HepG2 (cell line): ENCODE data around the gene MLLT10. TPM values are rescaled to one million over a fixed set of nuclear protein-coding genes. Genes with fewer than 3 reads are reported as not detected.

Source experiments
- FOXA3 ChIP-seq: IDR thresholded peaks from 2 replicates; pipeline ENCODE4 v1.6.1; 2016; ENCODE audit warnings: missing genetic modification reagents, missing compliant biosample characterization
- GATAD2A ChIP-seq: IDR thresholded peaks from 2 replicates; pipeline ENCODE4 v1.6.1; 2016
- HNRNPK ChIP-seq: fragments of 200-400 bp; formaldehyde crosslinking; IDR thresholded peaks from 2 replicates; pipeline ENCODE4 v1.6.1; 2018; ENCODE audit warnings: low read length, low read depth, moderate library complexity, mild to moderate bottlenecking; ENCODE audit not compliant: poor library complexity, severe bottlenecking
- KDM6A ChIP-seq: IDR thresholded peaks from 2 replicates; pipeline ENCODE4 v1.6.1; 2016; ENCODE audit warnings: low read depth
- TEAD2 ChIP-seq: sonication (generic); formaldehyde crosslinking; IDR thresholded peaks from 2 replicates; pipeline ENCODE4 v1.9.0; 2021; ENCODE audit warnings: missing genetic modification reagents
- ZNF780A ChIP-seq: sonication (generic); formaldehyde crosslinking; IDR thresholded peaks from 2 replicates; pipeline ENCODE4 v1.8.0; 2022; ENCODE audit warnings: mild to moderate bottlenecking, missing genetic modification reagents, moderate library complexity
- ZNF790 ChIP-seq: sonication (generic); formaldehyde crosslinking; IDR thresholded peaks from 2 replicates; pipeline ENCODE4 v1.8.0; 2022; ENCODE audit warnings: missing genetic modification reagents, mild to moderate bottlenecking, borderline replicate concordance
- ZNF841 ChIP-seq: sonication (generic); formaldehyde crosslinking; IDR thresholded peaks from 2 replicates; pipeline ENCODE4 v1.8.1; 2023; ENCODE audit warnings: missing genetic modification reagents, borderline replicate concordance
- ZSCAN31 ChIP-seq: sonication (generic); formaldehyde crosslinking; IDR thresholded peaks from 2 replicates; pipeline ENCODE4 v1.5.0; 2020; ENCODE audit warnings: low read depth, mild to moderate bottlenecking, missing genetic modification reagents
- polyA plus RNA-seq, 8 experiments: library from polyadenylated mRNA; depleted of rRNA in 3 of 8; stranded (reverse) in 7 of 8; unstranded in 1 of 8; fragments of >200 nt; fragmentation: Illumina TruSeq in 4 of 8; extraction: Trizol in 4 of 8; gene quantifications; 2 replicates each; pipeline versions ENCODE4 v1.2.1 to v1.2.3, GENCODE V29; 2011 to 2016; ENCODE audit warnings: low read depth in 4 of 8, missing spikeins in 1 of 8, mixed read lengths in 1 of 8; ENCODE audit not compliant: insufficient read depth in 1 of 8
- total RNA-seq, 5 experiments: library from RNA; depleted of rRNA; stranded (reverse); fragments of >200 nt; fragmentation: Illumina TruSeq; extraction: Trizol; gene quantifications; 2 replicates each; pipeline ENCODE4 v1.2.3, GENCODE V29; 2016; ENCODE audit warnings: low read depth in 1 of 5
- TF ChIP-seq, protein P1 (sequence below), 2 experiments: sonication (generic) in 1 of 2; formaldehyde crosslinking in 1 of 2; IDR thresholded peaks; 2 replicates each; pipeline versions ENCODE4 v1.4.0 to v1.6.1; 2016 to 2020; ENCODE audit warnings: borderline replicate concordance in 1 of 2, low read depth in 1 of 2, mild to moderate bottlenecking in 1 of 2, missing genetic modification reagents in 1 of 2
- TF ChIP-seq, protein P2 (sequence below): sonication (generic); formaldehyde crosslinking; IDR thresholded peaks from 2 replicates; pipeline ENCODE4 v1.5.0; 2020; ENCODE audit warnings: missing genetic modification reagents
- TF ChIP-seq, protein P3 (sequence below): sonication (generic); formaldehyde crosslinking; IDR thresholded peaks from 2 replicates; pipeline ENCODE4 v1.5.0; 2020; ENCODE audit warnings: missing genetic modification reagents
- TF ChIP-seq, protein P4 (sequence below): sonication (generic); formaldehyde crosslinking; IDR thresholded peaks from 2 replicates; pipeline ENCODE4 v1.4.0; 2020; ENCODE audit warnings: missing genetic modification reagents, borderline replicate concordance
- TF ChIP-seq, protein P5 (sequence below): IDR thresholded peaks from 2 replicates; pipeline ENCODE4 v1.4.0; 2020; ENCODE audit warnings: mild to moderate bottlenecking, missing genetic modification reagents

Gene MLLT10
- total and polyA plus RNA-seq, 2 of the 13 experiments (the other 11 are each of a cell fraction or from before 2014, with no cell fraction given), result 51.3 to 84.1 TPM

DNA sequence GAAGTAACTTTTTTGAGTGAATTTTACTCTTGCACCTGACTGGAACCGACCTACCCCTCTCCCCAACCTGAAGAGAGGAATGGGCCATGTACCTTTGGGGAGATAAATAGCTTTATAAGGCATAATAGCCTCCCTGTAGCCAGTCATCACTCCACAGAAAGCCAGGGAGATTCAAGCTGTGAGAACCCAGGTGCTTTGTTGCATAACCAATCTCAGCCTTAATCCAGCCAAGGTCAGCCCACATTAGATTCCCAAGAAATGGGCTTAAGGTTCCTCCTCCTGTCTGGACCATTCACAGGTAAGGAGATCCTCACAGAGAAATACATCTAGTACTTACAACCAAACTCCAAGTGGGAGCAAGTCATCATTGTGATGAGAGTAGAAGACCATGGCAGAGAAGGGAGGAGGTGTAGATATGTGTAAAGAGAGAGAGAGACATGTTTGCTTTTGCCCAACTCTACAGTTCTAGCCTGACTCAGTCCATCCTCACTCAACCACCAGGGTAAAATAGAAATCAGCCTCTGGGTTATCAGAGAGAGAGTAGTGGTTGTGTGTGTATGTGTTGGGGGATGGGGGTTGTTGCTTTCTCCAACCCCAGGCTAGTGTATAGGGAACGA is 32.2 kb upstream of the MLLT10 start (continued):
- TF ChIP-seq, protein P1, sequence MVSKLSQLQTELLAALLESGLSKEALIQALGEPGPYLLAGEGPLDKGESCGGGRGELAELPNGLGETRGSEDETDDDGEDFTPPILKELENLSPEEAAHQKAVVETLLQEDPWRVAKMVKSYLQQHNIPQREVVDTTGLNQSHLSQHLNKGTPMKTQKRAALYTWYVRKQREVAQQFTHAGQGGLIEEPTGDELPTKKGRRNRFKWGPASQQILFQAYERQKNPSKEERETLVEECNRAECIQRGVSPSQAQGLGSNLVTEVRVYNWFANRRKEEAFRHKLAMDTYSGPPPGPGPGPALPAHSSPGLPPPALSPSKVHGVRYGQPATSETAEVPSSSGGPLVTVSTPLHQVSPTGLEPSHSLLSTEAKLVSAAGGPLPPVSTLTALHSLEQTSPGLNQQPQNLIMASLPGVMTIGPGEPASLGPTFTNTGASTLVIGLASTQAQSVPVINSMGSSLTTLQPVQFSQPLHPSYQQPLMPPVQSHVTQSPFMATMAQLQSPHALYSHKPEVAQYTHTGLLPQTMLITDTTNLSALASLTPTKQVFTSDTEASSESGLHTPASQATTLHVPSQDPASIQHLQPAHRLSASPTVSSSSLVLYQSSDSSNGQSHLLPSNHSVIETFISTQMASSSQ (IDR thresholded peaks at IDR 0.05; ENCODE audit: low read depth), result no peak
- TF ChIP-seq, protein P1 (CRISPR knock-in tag; IDR thresholded peaks at IDR 0.05; ENCODE audit: borderline replicate concordance), result no peak
- TF ChIP-seq ZNF780A (CRISPR knock-in tag), result 0 out of 2 replicates have a peak, but pooled peaks have one; percentile 53
- TF ChIP-seq, protein P2, sequence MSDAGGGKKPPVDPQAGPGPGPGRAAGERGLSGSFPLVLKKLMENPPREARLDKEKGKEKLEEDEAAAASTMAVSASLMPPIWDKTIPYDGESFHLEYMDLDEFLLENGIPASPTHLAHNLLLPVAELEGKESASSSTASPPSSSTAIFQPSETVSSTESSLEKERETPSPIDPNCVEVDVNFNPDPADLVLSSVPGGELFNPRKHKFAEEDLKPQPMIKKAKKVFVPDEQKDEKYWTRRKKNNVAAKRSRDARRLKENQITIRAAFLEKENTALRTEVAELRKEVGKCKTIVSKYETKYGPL (CRISPR knock-in tag), result peak; percentile 89; the same call in 1 of the 2 replicates
- peak; percentile 28; the same call in 1 of the 2 replicates for TF ChIP-seq GATAD2A (CRISPR knock-in tag)
- TF ChIP-seq ZNF841 (CRISPR knock-in tag), result no peak
- TF ChIP-seq HNRNPK, result peak; percentile 33
- TF ChIP-seq TEAD2 (CRISPR knock-in tag), result no peak
- TF ChIP-seq ZSCAN31 (CRISPR knock-in tag), result no peak
- TF ChIP-seq ZNF790 (CRISPR knock-in tag), result no peak
- TF ChIP-seq, protein P3, sequence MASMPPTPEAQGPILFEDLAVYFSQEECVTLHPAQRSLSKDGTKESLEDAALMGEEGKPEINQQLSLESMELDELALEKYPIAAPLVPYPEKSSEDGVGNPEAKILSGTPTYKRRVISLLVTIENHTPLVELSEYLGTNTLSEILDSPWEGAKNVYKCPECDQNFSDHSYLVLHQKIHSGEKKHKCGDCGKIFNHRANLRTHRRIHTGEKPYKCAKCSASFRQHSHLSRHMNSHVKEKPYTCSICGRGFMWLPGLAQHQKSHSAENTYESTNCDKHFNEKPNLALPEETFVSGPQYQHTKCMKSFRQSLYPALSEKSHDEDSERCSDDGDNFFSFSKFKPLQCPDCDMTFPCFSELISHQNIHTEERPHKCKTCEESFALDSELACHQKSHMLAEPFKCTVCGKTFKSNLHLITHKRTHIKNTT, result no peak
- TF ChIP-seq, protein P4, sequence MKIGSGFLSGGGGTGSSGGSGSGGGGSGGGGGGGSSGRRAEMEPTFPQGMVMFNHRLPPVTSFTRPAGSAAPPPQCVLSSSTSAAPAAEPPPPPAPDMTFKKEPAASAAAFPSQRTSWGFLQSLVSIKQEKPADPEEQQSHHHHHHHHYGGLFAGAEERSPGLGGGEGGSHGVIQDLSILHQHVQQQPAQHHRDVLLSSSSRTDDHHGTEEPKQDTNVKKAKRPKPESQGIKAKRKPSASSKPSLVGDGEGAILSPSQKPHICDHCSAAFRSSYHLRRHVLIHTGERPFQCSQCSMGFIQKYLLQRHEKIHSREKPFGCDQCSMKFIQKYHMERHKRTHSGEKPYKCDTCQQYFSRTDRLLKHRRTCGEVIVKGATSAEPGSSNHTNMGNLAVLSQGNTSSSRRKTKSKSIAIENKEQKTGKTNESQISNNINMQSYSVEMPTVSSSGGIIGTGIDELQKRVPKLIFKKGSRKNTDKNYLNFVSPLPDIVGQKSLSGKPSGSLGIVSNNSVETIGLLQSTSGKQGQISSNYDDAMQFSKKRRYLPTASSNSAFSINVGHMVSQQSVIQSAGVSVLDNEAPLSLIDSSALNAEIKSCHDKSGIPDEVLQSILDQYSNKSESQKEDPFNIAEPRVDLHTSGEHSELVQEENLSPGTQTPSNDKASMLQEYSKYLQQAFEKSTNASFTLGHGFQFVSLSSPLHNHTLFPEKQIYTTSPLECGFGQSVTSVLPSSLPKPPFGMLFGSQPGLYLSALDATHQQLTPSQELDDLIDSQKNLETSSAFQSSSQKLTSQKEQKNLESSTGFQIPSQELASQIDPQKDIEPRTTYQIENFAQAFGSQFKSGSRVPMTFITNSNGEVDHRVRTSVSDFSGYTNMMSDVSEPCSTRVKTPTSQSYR (CRISPR knock-in tag), result 0 out of 2 replicates have a peak, but pooled peaks have one; percentile 44
- TF ChIP-seq, protein P5, sequence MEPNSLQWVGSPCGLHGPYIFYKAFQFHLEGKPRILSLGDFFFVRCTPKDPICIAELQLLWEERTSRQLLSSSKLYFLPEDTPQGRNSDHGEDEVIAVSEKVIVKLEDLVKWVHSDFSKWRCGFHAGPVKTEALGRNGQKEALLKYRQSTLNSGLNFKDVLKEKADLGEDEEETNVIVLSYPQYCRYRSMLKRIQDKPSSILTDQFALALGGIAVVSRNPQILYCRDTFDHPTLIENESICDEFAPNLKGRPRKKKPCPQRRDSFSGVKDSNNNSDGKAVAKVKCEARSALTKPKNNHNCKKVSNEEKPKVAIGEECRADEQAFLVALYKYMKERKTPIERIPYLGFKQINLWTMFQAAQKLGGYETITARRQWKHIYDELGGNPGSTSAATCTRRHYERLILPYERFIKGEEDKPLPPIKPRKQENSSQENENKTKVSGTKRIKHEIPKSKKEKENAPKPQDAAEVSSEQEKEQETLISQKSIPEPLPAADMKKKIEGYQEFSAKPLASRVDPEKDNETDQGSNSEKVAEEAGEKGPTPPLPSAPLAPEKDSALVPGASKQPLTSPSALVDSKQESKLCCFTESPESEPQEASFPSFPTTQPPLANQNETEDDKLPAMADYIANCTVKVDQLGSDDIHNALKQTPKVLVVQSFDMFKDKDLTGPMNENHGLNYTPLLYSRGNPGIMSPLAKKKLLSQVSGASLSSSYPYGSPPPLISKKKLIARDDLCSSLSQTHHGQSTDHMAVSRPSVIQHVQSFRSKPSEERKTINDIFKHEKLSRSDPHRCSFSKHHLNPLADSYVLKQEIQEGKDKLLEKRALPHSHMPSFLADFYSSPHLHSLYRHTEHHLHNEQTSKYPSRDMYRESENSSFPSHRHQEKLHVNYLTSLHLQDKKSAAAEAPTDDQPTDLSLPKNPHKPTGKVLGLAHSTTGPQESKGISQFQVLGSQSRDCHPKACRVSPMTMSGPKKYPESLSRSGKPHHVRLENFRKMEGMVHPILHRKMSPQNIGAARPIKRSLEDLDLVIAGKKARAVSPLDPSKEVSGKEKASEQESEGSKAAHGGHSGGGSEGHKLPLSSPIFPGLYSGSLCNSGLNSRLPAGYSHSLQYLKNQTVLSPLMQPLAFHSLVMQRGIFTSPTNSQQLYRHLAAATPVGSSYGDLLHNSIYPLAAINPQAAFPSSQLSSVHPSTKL (CRISPR knock-in tag), result peak; percentile 22; the same call in 1 of the 2 replicates
- TF ChIP-seq KDM6A (CRISPR knock-in tag), result no peak
- TF ChIP-seq FOXA3 (CRISPR knock-in tag), result 0 out of 2 replicates have a peak, but pooled peaks have one; percentile 30
